ENCODE data around the gene B3GAT3. TPM values are rescaled to one million over a fixed set of nuclear protein-coding genes. Genes with fewer than 3 reads are reported as not detected.

B3GAT3 gene
- 10 to 100 TPM; 25.3 to 56.6 (median 34.5) TPM for total RNA-seq
- 10 to 100 TPM in 2 of 3 donors, 1 to 10 TPM in 1; 5.9 to 83.3 (median 60.6) TPM for polyA plus RNA-seq
- long read RNA-seq, donor 1, transcript B3GAT3-201 (5 exons, 1,641 nt) = major isoform, 19 of 24 reads
- long read RNA-seq, donor 1, partial matches to known transcripts = 5 of 24 reads
- long read RNA-seq, donor 1, other reads (novel, unspliced or antisense) = 0 of 24 reads
- long read RNA-seq, donor 2, transcript B3GAT3-201 (5 exons, 1,641 nt) = major isoform, 12 of 12 reads
- long read RNA-seq, donor 2, partial matches to known transcripts = 0 of 12 reads
- long read RNA-seq, donor 2, other reads (novel, unspliced or antisense) = 0 of 12 reads
- long read RNA-seq, donor 3, transcript B3GAT3-201 (5 exons, 1,641 nt) = major isoform, 8 of 8 reads
- long read RNA-seq, donor 3, partial matches to known transcripts = 0 of 8 reads
- long read RNA-seq, donor 3, other reads (novel, unspliced or antisense) = 0 of 8 reads
- long read RNA-seq, donor 4, transcript B3GAT3-201 (5 exons, 1,641 nt) = major isoform, 21 of 29 reads
- long read RNA-seq, donor 4, partial matches to known transcripts = 4 of 29 reads
- long read RNA-seq, donor 4, other reads (novel, unspliced or antisense) = 4 of 29 reads
- long read RNA-seq, donor 5, transcript B3GAT3-201 (5 exons, 1,641 nt) = major isoform, 69 of 77 reads
- long read RNA-seq, donor 5, partial matches to known transcripts = 3 of 77 reads
- long read RNA-seq, donor 5, other reads (novel, unspliced or antisense) = 5 of 77 reads
- long read RNA-seq, donor 6, transcript B3GAT3-201 (5 exons, 1,641 nt) = major isoform, 11 of 16 reads
- long read RNA-seq, donor 6, partial matches to known transcripts = 4 of 16 reads
- long read RNA-seq, donor 6, other reads (novel, unspliced or antisense) = 1 of 16 reads
- long read RNA-seq, donor 7, transcript B3GAT3-201 (5 exons, 1,641 nt) = major isoform, 13 of 14 reads
- long read RNA-seq, donor 7, partial matches to known transcripts = 0 of 14 reads
- long read RNA-seq, donor 7, other reads (novel, unspliced or antisense) = 0 of 14 reads
- long read RNA-seq, donor 8, transcript B3GAT3-201 (5 exons, 1,641 nt) = major isoform, 17 of 23 reads
- long read RNA-seq, donor 8, partial matches to known transcripts = 5 of 23 reads
- long read RNA-seq, donor 8, other reads (novel, unspliced or antisense) = 0 of 23 reads
- long read RNA-seq, donor 9, transcript B3GAT3-201 (5 exons, 1,641 nt) = major isoform, 7 of 7 reads
- long read RNA-seq, donor 9, partial matches to known transcripts = 0 of 7 reads
- long read RNA-seq, donor 9, other reads (novel, unspliced or antisense) = 0 of 7 reads
- long read RNA-seq, donor 10, transcript B3GAT3-201 (5 exons, 1,641 nt) = major isoform, 13 of 19 reads
- long read RNA-seq, donor 10, partial matches to known transcripts = 5 of 19 reads
- long read RNA-seq, donor 10, other reads (novel, unspliced or antisense) = 0 of 19 reads

DNA sequence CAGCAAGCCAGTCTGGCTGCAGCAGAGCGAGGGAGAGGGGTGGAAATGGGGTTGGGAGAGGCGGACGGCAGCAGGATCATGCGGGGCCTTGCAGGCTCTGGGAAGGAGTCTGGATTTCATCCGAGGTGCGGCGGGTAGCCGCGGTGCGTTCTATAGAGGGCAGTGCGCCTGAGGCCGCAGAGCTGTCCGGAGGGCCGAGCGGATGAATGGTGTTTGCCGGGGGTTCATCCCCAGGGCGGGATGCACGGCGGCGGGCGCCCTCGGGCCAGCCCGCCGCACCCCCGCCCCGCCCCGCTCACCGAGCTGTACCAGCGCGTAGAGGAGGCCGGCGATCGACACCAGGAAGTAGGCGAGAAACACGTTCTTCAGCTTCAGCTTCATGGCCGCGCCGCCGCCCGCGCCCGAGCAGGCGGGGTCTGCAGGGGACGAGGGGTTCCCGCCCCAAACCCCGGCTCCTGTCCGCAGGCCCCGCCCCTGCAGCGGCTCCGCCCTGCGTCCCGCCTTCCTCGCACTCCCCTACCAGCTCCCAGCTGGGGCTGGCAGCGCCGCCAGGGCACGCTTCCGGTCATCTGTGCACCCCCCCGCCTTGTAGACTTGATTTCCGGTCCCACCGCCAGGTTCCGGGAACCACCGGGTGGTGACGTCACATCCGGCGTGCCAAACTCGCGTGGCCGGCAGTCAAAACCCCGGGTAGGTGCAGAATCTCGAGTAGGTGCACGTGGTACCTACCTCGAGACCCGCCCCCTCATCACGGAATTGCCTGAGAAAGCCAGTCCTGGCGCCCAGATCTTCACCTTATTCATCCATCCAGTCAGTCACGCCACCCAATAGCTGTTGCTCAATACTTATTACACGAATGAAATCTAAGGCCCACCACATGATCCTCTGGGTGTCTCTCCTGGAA lies at the start of gene B3GAT3:
B3GAT3 (minus strand) TSS at position 420 of the 904 bp plus-strand sequence; CDS start at position 381, 39 bp downstream.
- DNase-seq = peak; percentile 98 to 99 (median 99)
- TF ChIP-seq CTCF (IDR thresholded peaks at IDR 0.05) (peak in 4 of 6 experiments; percentile 24 to 45 (median 28)), POLR2A (IDR thresholded peaks at IDR 0.05) (peak; percentile 65 to 80)
- WGBS, 4 donors = 1 to 2% (median 1%) methylated on average over 23 to 77 of the region's 77 CpGs
- peak within 1 kb of the TSS; percentile 40 to 87 (median 50) for H3K4me3 ChIP-seq
- H3K27ac ChIP-seq = peak within 1 kb of the TSS; percentile 61 to 96 (median 85)
- no peaks in the 10 kb centered on the region for H3K27me3 ChIP-seq
- H3K4me1 ChIP-seq (replicated peaks in 1 of 2) = peaks cover 0 to 18% of the 10 kb centered on the region in 2 donors
- H3K36me3 ChIP-seq (replicated peaks in 1 of 2) = peaks cover 0 to 27% of the 10 kb centered on the region in 2 donors
- no peaks in the 10 kb centered on the region for H3K9me3 ChIP-seq (replicated peaks in 1 of 3)
- intact Hi-C loops (cut with DNase I) = no loop called here

- peak overlapping the region; percentile 73 to 92 (median 82) for H3K27ac ChIP-seq
- H3K27me3 ChIP-seq = no peaks in the 10 kb centered on the region
- TF ChIP-seq CTCF (IDR thresholded peaks at IDR 0.05) (no peak), POLR2A (IDR thresholded peaks at IDR 0.05) (no peak)
- peaks cover 0 to 12% of the 10 kb centered on the region in 2 donors for H3K36me3 ChIP-seq (replicated peaks in 1 of 2)
- 0 to 2% (median 1%) methylated on average over 12 to 17 of the region's 17 CpGs for WGBS, 4 donors
- H3K4me3 ChIP-seq = peak overlapping the region; percentile 53 to 94 (median 72)
- H3K9me3 ChIP-seq (replicated peaks in 1 of 3) = no peaks in the 10 kb centered on the region
- intact Hi-C loops (cut with DNase I) = no loop called here
- H3K4me1 ChIP-seq (replicated peaks in 1 of 2) = peaks cover 23 to 54% of the 10 kb centered on the region in 2 donors
- peak in 3 of 7 donors; percentile 28 to 38 (median 33) for DNase-seq
These were observed 49.4 kb upstream of the B3GAT3 start for GRCh38 chr11:62671236-62671607.

GRCh38 chr11:62669420-62670161 lies 47.8 kb upstream of the B3GAT3 start:
- peak in 1 of 2 donors; percentile 51 for TF ChIP-seq POLR2A (IDR thresholded peaks at IDR 0.05)
- TF ChIP-seq CTCF (IDR thresholded peaks at IDR 0.05) = no peak
- peaks cover 29 to 57% of the 10 kb centered on the region in 2 donors for H3K4me1 ChIP-seq (replicated peaks in 1 of 2)

More at GRCh38 chr11:62669420-62670161, 47.8 kb upstream of the B3GAT3 start:
- Histone ChIP-seq H3K27ac (peak overlapping the region in 3 of 5 donors; percentile 41 to 92 (median 72)), H3K9me3 (replicated peaks in 1 of 3) (no peaks in the 10 kb centered on the region), H3K4me3 (no peak overlapping the region), H3K27me3 (no peaks in the 10 kb centered on the region), H3K36me3 (replicated peaks in 1 of 2) (no peaks in the 10 kb centered on the region)
- WGBS, 4 donors = 37 to 58% (median 48%) methylated on average over 3 to 4 of the region's 4 CpGs
- intact Hi-C loops (cut with DNase I) = no loop called here
- DNase-seq = peak; percentile 81 to 94 (median 90)
